IMR-90 (cell line): ENCODE data around the gene TMEM14B. TPM values are rescaled to one million over a fixed set of nuclear protein-coding genes. Genes with fewer than 3 reads are reported as not detected.

Experiments
- ATAC-seq: fragments of 200-7000 bp; cut with Tn5 transposase; 2 replicates; pipeline ENCODE4 v1.9.1; 2020; ENCODE audit warnings: low read depth, mild to moderate bottlenecking, moderate library complexity
- BruUV-seq: library from RNA; stranded (reverse); fragments of 400-500 nt; replicated peaks from 2 replicates; lab custom pipeline; 2021; lab: Mats Ljungman, UMichigan
- CTCF ChIA-PET: fragments of 300-600 bp; formaldehyde crosslinking; extraction: SDS; loops from one replicate; lab custom pipeline; 2021; ENCODE audit warnings: antibody characterized with exemption; lab: Yijun Ruan, JAX
- POLR2A ChIA-PET: fragments of 300-600 bp; sonication (Branson Sonifier 250); formaldehyde crosslinking; loops from one replicate; lab custom pipeline; 2022; ENCODE audit warnings: antibody characterized with exemption; ENCODE audit not compliant: unreplicated experiment; lab: Charles Lee
- DNase-seq: peaks from one replicate; pipeline ENCODE4 v3.0.0; 2013
- H2AFZ ChIP-seq: replicated peaks from 2 replicates; pipeline ENCODE3; 2013; ENCODE audit warnings: low read length, mild to moderate bottlenecking; ENCODE audit not compliant: poor library complexity
- H2AK5ac ChIP-seq: 2 replicates; pipeline ENCODE4 v1.6.1; 2013; ENCODE audit warnings: low read depth, low read length, inconsistent platforms
- H2AK9ac ChIP-seq: replicated peaks from 2 replicates; pipeline ENCODE3; 2013; ENCODE audit warnings: mild to moderate bottlenecking, low read depth, low read length, moderate library complexity; ENCODE audit not compliant: poor library complexity
- H2BK120ac ChIP-seq: 2 replicates; pipeline ENCODE4 v1.6.1; 2013; ENCODE audit warnings: low read depth, low read length, inconsistent platforms
- H2BK15ac ChIP-seq: 3 replicates; pipeline ENCODE4 v1.6.1; 2013; ENCODE audit warnings: low read depth, low read length, inconsistent platforms
- H2BK20ac ChIP-seq: 2 replicates; pipeline ENCODE4 v1.6.1; 2013; ENCODE audit warnings: low read depth, mild to moderate bottlenecking, inconsistent platforms, low read length, moderate library complexity
- H2BK5ac ChIP-seq: 2 replicates; pipeline ENCODE4 v1.6.1; 2013; ENCODE audit warnings: mild to moderate bottlenecking, low read depth, low read length, inconsistent platforms; ENCODE audit not compliant: poor library complexity, severe bottlenecking
- H3K14ac ChIP-seq: replicated peaks from 2 replicates; pipeline ENCODE4 v1.6.1; 2013; ENCODE audit warnings: low read depth, low read length, inconsistent platforms
- H3K18ac ChIP-seq: 2 replicates; pipeline ENCODE4 v1.6.1; 2013; ENCODE audit warnings: low read depth, low read length, control low read depth
- H3K23ac ChIP-seq: 2 replicates; pipeline ENCODE4 v1.6.1; 2013; ENCODE audit warnings: low read depth, low read length, inconsistent platforms
- H3K27ac ChIP-seq: 2 replicates; pipeline ENCODE4 v1.5.1; 2013; ENCODE audit warnings: mild to moderate bottlenecking, control low read depth, low read length; ENCODE audit not compliant: insufficient read depth
- H3K27me3 ChIP-seq: 2 replicates; pipeline ENCODE4 v1.6.1; 2013; ENCODE audit warnings: low read length; ENCODE audit not compliant: control insufficient read depth, insufficient read depth
- H3K36me3 ChIP-seq: 2 replicates; pipeline ENCODE4 v1.6.1; 2013; ENCODE audit warnings: low read length, mixed read lengths; ENCODE audit not compliant: control insufficient read depth, insufficient read depth
- H3K4ac ChIP-seq: 2 replicates; pipeline ENCODE4 v1.6.1; 2013; ENCODE audit warnings: low read depth, low read length, inconsistent platforms
- H3K4me1 ChIP-seq: 2 replicates; pipeline ENCODE4 v1.6.1; 2013; ENCODE audit warnings: low read length, mixed read lengths; ENCODE audit not compliant: control insufficient read depth, insufficient read depth
- H3K4me2 ChIP-seq: 2 replicates; pipeline ENCODE4 v1.6.1; 2013; ENCODE audit warnings: low read depth, mild to moderate bottlenecking, control low read depth, low read length, moderate library complexity
- H3K4me3 ChIP-seq: 2 replicates; pipeline ENCODE4 v1.5.1; 2013; ENCODE audit warnings: low read depth, mild to moderate bottlenecking, control low read depth, low read length, moderate library complexity; ENCODE audit not compliant: insufficient read depth
- H3K56ac ChIP-seq: 2 replicates; pipeline ENCODE4 v1.6.1; 2013; ENCODE audit warnings: low read length, inconsistent platforms; ENCODE audit not compliant: insufficient read depth; ENCODE audit errors: extremely low read depth
- H3K79me1 ChIP-seq, 2 experiments: 2 replicates each; pipeline ENCODE4 v1.6.1; 2013; ENCODE audit warnings: low read length in 2 of 2, inconsistent platforms in 1 of 2, low read depth in 1 of 2
- H3K9ac ChIP-seq: 2 replicates; pipeline ENCODE4 v1.6.1; 2013; ENCODE audit warnings: low read depth, low read length, control low read depth
- H3K9me1 ChIP-seq: 2 replicates; pipeline ENCODE4 v1.6.1; 2013; ENCODE audit warnings: low read length, inconsistent platforms; ENCODE audit not compliant: insufficient read depth
- H3K9me3 ChIP-seq: 2 replicates; pipeline ENCODE4 v1.6.1; 2013; ENCODE audit warnings: low read length; ENCODE audit not compliant: control insufficient read depth, insufficient read depth
- H4K20me1 ChIP-seq: 2 replicates; pipeline ENCODE4 v1.6.1; 2013; ENCODE audit warnings: low read length, inconsistent platforms; ENCODE audit not compliant: insufficient read depth
- H4K5ac ChIP-seq: 2 replicates; pipeline ENCODE4 v1.6.1; 2013; ENCODE audit warnings: mild to moderate bottlenecking, low read depth, low read length, control low read depth
- H4K8ac ChIP-seq, 2 experiments: 2 replicates each; pipeline ENCODE4 v1.6.1; 2013; ENCODE audit warnings: low read depth in 2 of 2, low read length in 2 of 2, control low read depth in 1 of 2, inconsistent platforms in 1 of 2
- H4K91ac ChIP-seq: 2 replicates; pipeline ENCODE4 v1.6.1; 2013; ENCODE audit warnings: low read depth, low read length, inconsistent platforms; ENCODE audit not compliant: insufficient read depth
- BHLHE40 ChIP-seq: fragments of 150-350 bp; IDR thresholded peaks from 2 replicates; pipeline ENCODE4 v1.6.1; 2016; ENCODE audit warnings: mild to moderate bottlenecking, low read depth, low read length
- CEBPB ChIP-seq: IDR thresholded peaks from 2 replicates; pipeline ENCODE4 v1.6.1; 2012; ENCODE audit warnings: low read depth, low read length, improper control_type of control experiment
- CHD1 ChIP-seq: IDR thresholded peaks from 2 replicates; pipeline ENCODE4 v1.6.1; 2012; ENCODE audit warnings: low read depth, low read length, improper control_type of control experiment
- FOS ChIP-seq: fragments of 150-350 bp; IDR thresholded peaks from 2 replicates; pipeline ENCODE4 v1.6.1; 2016; ENCODE audit warnings: low read depth, low read length
- MAFK ChIP-seq: IDR thresholded peaks from 2 replicates; pipeline ENCODE4 v1.6.1; 2012; ENCODE audit warnings: low read depth, low read length, improper control_type of control experiment
- MAZ ChIP-seq: IDR thresholded peaks from 2 replicates; pipeline ENCODE4 v1.6.1; 2012; ENCODE audit warnings: low read depth, mild to moderate bottlenecking, low read length, improper control_type of control experiment, moderate library complexity, borderline replicate concordance
- MXI1 ChIP-seq: IDR thresholded peaks from 2 replicates; pipeline ENCODE4 v1.6.1; 2012; ENCODE audit warnings: low read depth, mild to moderate bottlenecking, low read length, moderate library complexity, borderline replicate concordance
- NFE2L2 ChIP-seq: fragments of 150-350 bp; IDR thresholded peaks from 2 replicates; pipeline ENCODE4 v1.6.1; 2016; ENCODE audit warnings: low read depth, mild to moderate bottlenecking, low read length
- POLR2A ChIP-seq: IDR thresholded peaks from 2 replicates; pipeline ENCODE4 v1.6.1; 2012; ENCODE audit warnings: mild to moderate bottlenecking, low read depth, low read length
- RAD21 ChIP-seq: IDR thresholded peaks from 2 replicates; pipeline ENCODE4 v1.6.1; 2012; ENCODE audit warnings: low read length, improper control_type of control experiment
- RCOR1 ChIP-seq: IDR thresholded peaks from 2 replicates; pipeline ENCODE4 v1.6.1; 2012; ENCODE audit warnings: mild to moderate bottlenecking, low read length, improper control_type of control experiment; ENCODE audit not compliant: insufficient replicate concordance
- RFX5 ChIP-seq: IDR thresholded peaks from 2 replicates; pipeline ENCODE4 v1.8.0; 2012; ENCODE audit warnings: low read depth, mild to moderate bottlenecking, low read length, moderate library complexity
- SMC3 ChIP-seq: fragments of 150-350 bp; IDR thresholded peaks from 2 replicates; pipeline ENCODE4 v1.6.1; 2016; ENCODE audit warnings: low read depth, mild to moderate bottlenecking, antibody characterized with exemption, low read length, moderate library complexity
- dilution Hi-C: fragments of 300-500 bp; cut with HindIII; formaldehyde crosslinking; loops from one replicate; pipeline ENCODE4 v1.14.3; 2018; ENCODE audit warnings: low sequenced_read_pairs; ENCODE audit not compliant: unreplicated experiment
- in situ Hi-C: fragments of 300-500 bp; cut with MboI; formaldehyde crosslinking; loops from 3 replicates; pipeline ENCODE4 v1.14.3; 2019; ENCODE audit warnings: low sequenced_read_pairs, inconsistent platforms, mixed read lengths
- intact Hi-C: fragments of 100-400 bp; cut with micrococcal nuclease; formaldehyde crosslinking; loops from 2 replicates; pipeline ENCODE4 v1.10.0; 2022
- polyA plus RNA-seq, 3 experiments: library from polyadenylated mRNA; depleted of rRNA; stranded (reverse); fragments of >200 nt; gene quantifications; 2 replicates each; pipeline ENCODE4 v1.2.3, GENCODE V29; 2012; ENCODE audit warnings: low replicate concordance in 1 of 3
- total RNA-seq: library from RNA; depleted of rRNA; stranded (reverse); fragments of >200 nt; gene quantifications from 2 replicates; pipeline ENCODE4 v1.2.3, GENCODE V29; 2012
- TF ChIP-seq, protein P1 (sequence below): fragments of 150-350 bp; IDR thresholded peaks from 2 replicates; pipeline ENCODE4 v1.6.1; 2016; ENCODE audit warnings: low read depth, mild to moderate bottlenecking, low read length, moderate library complexity, borderline replicate concordance
- TF ChIP-seq, protein P2 (sequence below): conservative IDR thresholded peaks from 2 replicates; pipeline ENCODE4 v1.5.1; 2012; ENCODE audit warnings: mild to moderate bottlenecking, low read depth, low read length, improper control_type of control experiment
- TF ChIP-seq, protein P3 (sequence below): fragments of 150-350 bp; IDR thresholded peaks from 2 replicates; pipeline ENCODE4 v1.6.1; 2017; ENCODE audit warnings: mild to moderate bottlenecking, antibody characterized with exemption, low read length, low read depth

The TMEM14B gene
- total and polyA plus RNA-seq, 2 of the 4 experiments (the other 2 are of a cell fraction): 66.5 to 81.4 TPM

DNA sequence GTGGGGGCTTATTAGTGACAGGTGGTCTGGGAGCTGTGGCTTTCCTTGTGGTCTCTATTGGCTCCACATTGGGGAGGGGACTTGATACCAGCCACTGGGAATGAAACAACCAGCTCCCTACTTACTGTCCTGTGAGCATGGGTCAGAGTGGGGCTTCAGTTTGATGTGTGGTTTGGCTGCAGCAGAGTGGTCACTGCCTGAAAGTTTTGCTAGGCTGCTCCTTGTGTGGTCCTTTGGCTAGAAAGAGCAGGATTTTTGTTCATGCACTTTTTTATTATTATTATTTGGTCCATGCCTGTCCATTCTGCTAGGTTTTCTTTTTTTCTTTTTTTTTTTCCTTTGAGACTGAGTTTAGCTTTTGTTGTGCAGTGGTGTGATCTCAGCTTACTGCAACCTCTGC lies 7.5 kb upstream of the TMEM14B start:
- H4K5ac ChIP-seq: no peak overlapping the region
- ChIA-PET CTCF (interaction anchor here (0.6 kb wide), 1 partner anchor 365 kb away, joined by 4 read pairs; no protein-coding TSS in a partner anchor), POLR2A (no interaction called here)
- peaks cover 7 to 11% of the 10 kb centered on the region in 2 experiments for H3K79me1 ChIP-seq
- H3K4me1 ChIP-seq: 0 out of 2 replicates have a peak, but pooled peaks cover 1% of the 10 kb centered on the region
- in situ Hi-C loops (loop anchor here (25.0 kb wide), 1 partner anchor 1253 kb away; no protein-coding TSS in a partner anchor), intact Hi-C loops (no loop called here), dilution Hi-C loops (no loop called here)
- no peak overlapping the region for H2AK9ac ChIP-seq
- ATAC-seq (no peak), DNase-seq (no peak)
- H3K56ac ChIP-seq: no peak overlapping the region
- no peak overlapping the region for H2BK5ac ChIP-seq
- H3K4me3 ChIP-seq: no peak overlapping the region
- H3K18ac ChIP-seq: no peak overlapping the region
- no peaks in the 10 kb centered on the region for H3K9me3 ChIP-seq
- H2BK15ac ChIP-seq: no peak overlapping the region
- no peaks in the 10 kb centered on the region for H4K20me1 ChIP-seq
- H3K9ac ChIP-seq: no peak overlapping the region
- H2AFZ ChIP-seq: no peak overlapping the region
- H3K9me1 ChIP-seq: no peaks in the 10 kb centered on the region; the same call in 1 of the 2 replicates
- no peak overlapping the region for H3K14ac ChIP-seq
- peaks cover 8% of the 10 kb centered on the region; the same call in 1 of the 2 replicates for H3K36me3 ChIP-seq
- H2BK120ac ChIP-seq: no peak overlapping the region
- H2AK5ac ChIP-seq: no peak overlapping the region
- H3K4ac ChIP-seq: no peak overlapping the region
- H3K27me3 ChIP-seq: no peaks in the 10 kb centered on the region
- no peak overlapping the region; the same call in 1 of the 2 replicates for H3K23ac ChIP-seq
- H3K27ac ChIP-seq: no peak overlapping the region
- H2BK20ac ChIP-seq: no peak overlapping the region
- no peak overlapping the region for H4K8ac ChIP-seq
- BruUV-seq: no TSS peak
- no peak overlapping the region for H3K4me2 ChIP-seq
- TF ChIP-seq BHLHE40: no peak
- TF ChIP-seq, protein P1, sequence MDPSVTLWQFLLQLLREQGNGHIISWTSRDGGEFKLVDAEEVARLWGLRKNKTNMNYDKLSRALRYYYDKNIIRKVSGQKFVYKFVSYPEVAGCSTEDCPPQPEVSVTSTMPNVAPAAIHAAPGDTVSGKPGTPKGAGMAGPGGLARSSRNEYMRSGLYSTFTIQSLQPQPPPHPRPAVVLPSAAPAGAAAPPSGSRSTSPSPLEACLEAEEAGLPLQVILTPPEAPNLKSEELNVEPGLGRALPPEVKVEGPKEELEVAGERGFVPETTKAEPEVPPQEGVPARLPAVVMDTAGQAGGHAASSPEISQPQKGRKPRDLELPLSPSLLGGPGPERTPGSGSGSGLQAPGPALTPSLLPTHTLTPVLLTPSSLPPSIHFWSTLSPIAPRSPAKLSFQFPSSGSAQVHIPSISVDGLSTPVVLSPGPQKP: no peak
- no peak for TF ChIP-seq RFX5
- no peak for TF ChIP-seq RCOR1
- no peak for TF ChIP-seq MXI1
- no peak for TF ChIP-seq SMC3
- no peak for TF ChIP-seq RAD21
- TF ChIP-seq, protein P2, sequence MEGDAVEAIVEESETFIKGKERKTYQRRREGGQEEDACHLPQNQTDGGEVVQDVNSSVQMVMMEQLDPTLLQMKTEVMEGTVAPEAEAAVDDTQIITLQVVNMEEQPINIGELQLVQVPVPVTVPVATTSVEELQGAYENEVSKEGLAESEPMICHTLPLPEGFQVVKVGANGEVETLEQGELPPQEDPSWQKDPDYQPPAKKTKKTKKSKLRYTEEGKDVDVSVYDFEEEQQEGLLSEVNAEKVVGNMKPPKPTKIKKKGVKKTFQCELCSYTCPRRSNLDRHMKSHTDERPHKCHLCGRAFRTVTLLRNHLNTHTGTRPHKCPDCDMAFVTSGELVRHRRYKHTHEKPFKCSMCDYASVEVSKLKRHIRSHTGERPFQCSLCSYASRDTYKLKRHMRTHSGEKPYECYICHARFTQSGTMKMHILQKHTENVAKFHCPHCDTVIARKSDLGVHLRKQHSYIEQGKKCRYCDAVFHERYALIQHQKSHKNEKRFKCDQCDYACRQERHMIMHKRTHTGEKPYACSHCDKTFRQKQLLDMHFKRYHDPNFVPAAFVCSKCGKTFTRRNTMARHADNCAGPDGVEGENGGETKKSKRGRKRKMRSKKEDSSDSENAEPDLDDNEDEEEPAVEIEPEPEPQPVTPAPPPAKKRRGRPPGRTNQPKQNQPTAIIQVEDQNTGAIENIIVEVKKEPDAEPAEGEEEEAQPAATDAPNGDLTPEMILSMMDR: no peak
- TF ChIP-seq FOS: no peak
- TF ChIP-seq MAFK: no peak
- no peak for TF ChIP-seq NFE2L2
- no peak for TF ChIP-seq MAZ
- TF ChIP-seq, protein P3, sequence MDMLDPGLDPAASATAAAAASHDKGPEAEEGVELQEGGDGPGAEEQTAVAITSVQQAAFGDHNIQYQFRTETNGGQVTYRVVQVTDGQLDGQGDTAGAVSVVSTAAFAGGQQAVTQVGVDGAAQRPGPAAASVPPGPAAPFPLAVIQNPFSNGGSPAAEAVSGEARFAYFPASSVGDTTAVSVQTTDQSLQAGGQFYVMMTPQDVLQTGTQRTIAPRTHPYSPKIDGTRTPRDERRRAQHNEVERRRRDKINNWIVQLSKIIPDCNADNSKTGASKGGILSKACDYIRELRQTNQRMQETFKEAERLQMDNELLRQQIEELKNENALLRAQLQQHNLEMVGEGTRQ: no peak
- TF ChIP-seq CEBPB: no peak
- TF ChIP-seq POLR2A: no peak
- no peak for TF ChIP-seq CHD1
- H4K91ac ChIP-seq: no peak overlapping the region
